Caco-2 (cell line): Measurements from ENCODE around the gene UNC79. TPM values are rescaled to one million over a fixed set of nuclear protein-coding genes. Genes with fewer than 3 reads are reported as not detected.

Experiments
- BruUV-seq: library from RNA; stranded (reverse); fragments of 400-500 nt; replicated peaks from 2 replicates; lab custom pipeline; 2021; lab: Mats Ljungman, UMichigan
- CTCF ChIA-PET: fragments of 300-600 bp; sonication (Branson Sonifier 250); formaldehyde crosslinking; loops from one replicate; lab custom pipeline; 2022; ENCODE audit warnings: antibody characterized with exemption; lab: Charles Lee
- POLR2A ChIA-PET: fragments of 300-600 bp; sonication (Branson Sonifier 250); formaldehyde crosslinking; loops from one replicate; lab custom pipeline; 2022; ENCODE audit warnings: antibody characterized with exemption; lab: Charles Lee
- DNase-seq, 2 experiments: peaks; one replicate each; pipeline versions ENCODE4 v3.0.0 to v3.0.0-alpha.2; 2020 to 2022
- H3K27me3 ChIP-seq: replicated peaks from 2 replicates; pipeline ENCODE4 v1.6.0; 2011; ENCODE audit warnings: low read length; ENCODE audit not compliant: control insufficient read depth, insufficient read depth
- H3K36me3 ChIP-seq: 2 replicates; pipeline ENCODE4 v1.5.1; 2011; ENCODE audit warnings: low read length; ENCODE audit not compliant: control insufficient read depth, insufficient read depth
- H3K4me1 ChIP-seq: fragments of 250-450 bp; sonication (Bioruptor Pico); 2 replicates; pipeline ENCODE4 v1.5.1; 2020; ENCODE audit warnings: mild to moderate bottlenecking
- H3K4me3 ChIP-seq: 2 replicates; pipeline ENCODE4 v1.5.1; 2011; ENCODE audit warnings: low read depth, mild to moderate bottlenecking, control low read depth, low read length
- H3K9me3 ChIP-seq: fragments of 250-450 bp; sonication (Bioruptor Pico); 2 replicates; pipeline ENCODE4 v1.5.1; 2020; ENCODE audit warnings: mild to moderate bottlenecking, moderate library complexity
- H3K27ac Mint-ChIP-seq: one replicate; pipeline ENCODE4 v1.8.0; 2022; ENCODE audit warnings: mixed read lengths; ENCODE audit not compliant: unreplicated experiment
- H3K27me3 Mint-ChIP-seq: one replicate; pipeline ENCODE4 v1.8.0; 2022; ENCODE audit warnings: mixed read lengths; ENCODE audit not compliant: insufficient read depth, unreplicated experiment
- H3K36me3 Mint-ChIP-seq: one replicate; pipeline ENCODE4 v1.8.0; 2022; ENCODE audit warnings: mild to moderate bottlenecking, mixed read lengths; ENCODE audit not compliant: insufficient read depth, unreplicated experiment
- H3K4me1 Mint-ChIP-seq: one replicate; pipeline ENCODE4 v1.8.0; 2022; ENCODE audit warnings: low read depth, mixed read lengths; ENCODE audit not compliant: unreplicated experiment
- H3K4me3 Mint-ChIP-seq: one replicate; pipeline ENCODE4 v1.8.0; 2022; ENCODE audit warnings: mild to moderate bottlenecking, moderate library complexity, mixed read lengths; ENCODE audit not compliant: unreplicated experiment
- H3K9me3 Mint-ChIP-seq: one replicate; pipeline ENCODE4 v1.8.0; 2022; ENCODE audit warnings: mixed read lengths; ENCODE audit not compliant: unreplicated experiment
- CTCF ChIP-seq, 2 experiments: fragments of 200-600 bp in 1 of 2; IDR thresholded peaks; 1 replicate in 1 of 2; 2 replicates in 1 of 2; pipeline versions ENCODE4 v1.5.1 to v1.8.0; 2011 to 2022; ENCODE audit warnings: antibody characterized with exemption in 1 of 2, control low read depth in 1 of 2, inconsistent platforms in 1 of 2, low read depth in 1 of 2, low read length in 1 of 2, mild to moderate bottlenecking in 1 of 2, moderate library complexity in 1 of 2; ENCODE audit not compliant: insufficient read depth in 1 of 2, severe bottlenecking in 1 of 2, unreplicated experiment in 1 of 2
- intact Hi-C: fragments of 100-400 bp; cut with micrococcal nuclease; formaldehyde crosslinking; loops from one replicate; pipeline ENCODE4 v1.10.0; 2022; ENCODE audit not compliant: unreplicated experiment
- total RNA-seq: library from RNA; stranded (reverse); gene quantifications from 2 replicates; pipeline ENCODE4 v1.2.3, GENCODE V29; 2022

The UNC79 gene
- total RNA-seq, 1 experiment from 2014 or later: 0.07 TPM

GRCh38 chr14:93654599-93654998 is 223.9 kb downstream of the UNC79 start:
- BruUV-seq: no TSS peak
- H3K4me3 Mint-ChIP-seq: no peak overlapping the region
- TF ChIP-seq CTCF (IDR thresholded peaks at IDR 0.05; ENCODE audit: insufficient read depth in 1 of 2, low read depth in 1 of 2, low read length in 1 of 2, severe bottlenecking in 1 of 2, unreplicated experiment in 1 of 2): no peak
- H3K4me1 Mint-ChIP-seq: no peaks in the 10 kb centered on the region
- ChIA-PET POLR2A (no interaction called here), CTCF (interaction anchor here (2.5 kb wide), 1 partner anchor 249 kb away, joined by 9 read pairs; no protein-coding TSS in a partner anchor)
- peaks cover 6% of the 10 kb centered on the region for H3K27me3 Mint-ChIP-seq
- H3K4me3 ChIP-seq: no peak overlapping the region
- no peak overlapping the region for H3K27ac Mint-ChIP-seq
- no peaks in the 10 kb centered on the region for H3K36me3 Mint-ChIP-seq
- H3K36me3 ChIP-seq: no peaks in the 10 kb centered on the region
- no peaks in the 10 kb centered on the region for H3K9me3 Mint-ChIP-seq
- no peaks in the 10 kb centered on the region for H3K4me1 ChIP-seq
- no peak for DNase-seq
- H3K9me3 ChIP-seq: no peaks in the 10 kb centered on the region
- no peaks in the 10 kb centered on the region for H3K27me3 ChIP-seq
- intact Hi-C loops: loop anchor here (10.0 kb wide), 1 partner anchor 350 kb away; no protein-coding TSS in a partner anchor

- H3K4me1 Mint-ChIP-seq: no peaks in the 10 kb centered on the region
- no peaks in the 10 kb centered on the region for H3K36me3 Mint-ChIP-seq
- H3K4me3 Mint-ChIP-seq: no peak overlapping the region
- Histone ChIP-seq H3K4me1 (no peaks in the 10 kb centered on the region), H3K4me3 (no peak overlapping the region), H3K36me3 (no peaks in the 10 kb centered on the region), H3K27me3 (no peaks in the 10 kb centered on the region), H3K9me3 (no peaks in the 10 kb centered on the region)
- ChIA-PET CTCF (interaction anchor here (0.6 to 2.5 kb wide), 3 partner anchors 239 to 281 kb away, joined by 3 to 9 read pairs (median 5); no protein-coding TSS in a partner anchor), POLR2A (no interaction called here)
- BruUV-seq: no TSS peak
- peaks cover 6% of the 10 kb centered on the region for H3K27me3 Mint-ChIP-seq
- no peak overlapping the region for H3K27ac Mint-ChIP-seq
- intact Hi-C loops: loop anchor here (1.0 to 10.0 kb wide), 4 partner anchors 238 to 350 kb away; no protein-coding TSS in a partner anchor
- peak; percentile 38 to 48 for TF ChIP-seq CTCF (IDR thresholded peaks at IDR 0.05; ENCODE audit: insufficient read depth in 1 of 2, low read depth in 1 of 2, low read length in 1 of 2, severe bottlenecking in 1 of 2, unreplicated experiment in 1 of 2)
- DNase-seq: peak; percentile 32 to 67
- no peaks in the 10 kb centered on the region for H3K9me3 Mint-ChIP-seq
These were observed 224.5 kb downstream of the UNC79 start for GRCh38 chr14:93655078-93655750.

- H3K36me3 Mint-ChIP-seq: no peaks in the 10 kb centered on the region
- H3K4me3 Mint-ChIP-seq: no peak overlapping the region
- H3K36me3 ChIP-seq: no peaks in the 10 kb centered on the region
- peaks cover 6% of the 10 kb centered on the region for H3K27me3 Mint-ChIP-seq
- no peak for DNase-seq
- TF ChIP-seq CTCF (IDR thresholded peaks at IDR 0.05; ENCODE audit: insufficient read depth in 1 of 2, low read depth in 1 of 2, low read length in 1 of 2, severe bottlenecking in 1 of 2, unreplicated experiment in 1 of 2): no peak
- no peaks in the 10 kb centered on the region for H3K9me3 ChIP-seq
- no TSS peak for BruUV-seq
- no peaks in the 10 kb centered on the region for H3K4me1 Mint-ChIP-seq
- intact Hi-C loops: loop anchor here (10.0 kb wide), 1 partner anchor 347 kb away; no protein-coding TSS in a partner anchor
- H3K4me3 ChIP-seq: no peak overlapping the region
- H3K9me3 Mint-ChIP-seq: no peaks in the 10 kb centered on the region
- no peaks in the 10 kb centered on the region for H3K27me3 ChIP-seq
- H3K27ac Mint-ChIP-seq: no peak overlapping the region
- ChIA-PET POLR2A (no interaction called here), CTCF (no interaction called here)
- H3K4me1 ChIP-seq: no peaks in the 10 kb centered on the region
These were observed 227.1 kb downstream of the UNC79 start for GRCh38 chr14:93657875-93658274.
